ENCODE results near the gene TIMP2. TPM values are rescaled to one million over a fixed set of nuclear protein-coding genes. Genes with fewer than 3 reads are reported as not detected.

Gene TIMP2
- total and polyA plus RNA-seq, 2 experiments from 2014 or later: 10.6 to 22.5 TPM

DNA sequence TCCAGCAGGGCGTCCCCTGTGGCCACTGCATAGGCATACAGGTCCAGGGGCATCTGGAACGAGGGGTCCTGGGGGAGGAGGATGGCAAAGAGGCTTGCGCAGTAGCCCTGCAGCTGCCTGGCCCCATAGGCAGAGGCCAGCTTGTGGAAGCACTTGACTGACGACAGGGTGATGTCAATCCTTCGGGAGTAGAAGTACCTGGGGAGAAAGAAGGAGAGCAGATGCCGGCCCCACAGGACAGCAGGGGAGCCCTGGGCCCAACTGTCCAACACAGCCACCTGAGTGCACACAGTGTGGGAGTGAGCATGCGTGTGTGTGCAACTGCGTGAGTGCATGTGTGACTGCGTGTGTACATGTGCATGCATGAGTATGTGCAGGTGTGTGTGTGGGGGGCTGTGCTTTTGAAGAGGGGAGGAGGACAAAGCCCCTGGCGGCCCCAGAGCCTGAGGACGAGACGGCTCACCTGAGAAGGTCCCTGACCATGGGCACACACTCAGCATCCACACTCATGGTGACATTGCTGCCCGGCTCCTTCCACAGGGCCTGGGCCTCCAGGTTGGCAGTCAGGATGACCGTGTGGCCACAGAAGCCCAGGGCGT lies 47.4 kb upstream of the TIMP2 start:
- Mint-ChIP-seq H3K36me3 (ENCODE audit: low read depth) (peaks cover 13% of the 10 kb centered on the region), H3K27ac (no peak overlapping the region), H3K27me3 (ENCODE audit: insufficient read depth, low read depth, poor library complexity) (peaks cover 20% of the 10 kb centered on the region), H3K9me3 (no peaks in the 10 kb centered on the region), H3K4me1 (peaks cover 24% of the 10 kb centered on the region), H3K4me3 (no peak overlapping the region)
- Histone ChIP-seq H3K27me3 (ENCODE audit: insufficient read depth) (no peaks in the 10 kb centered on the region), H3K79me2 (replicated peaks; ENCODE audit: insufficient read depth) (no peaks in the 10 kb centered on the region), H3K4me1 (ENCODE audit: insufficient read depth) (no peaks in the 10 kb centered on the region), H3F3A (replicated peaks; ENCODE audit: low read depth) (0 out of 2 replicates have a peak, but pooled peaks cover 4% of the 10 kb centered on the region), H3K27ac (ENCODE audit: low read depth) (no peak overlapping the region), H3K4me2 (no peak overlapping the region), H4K20me1 (replicated peaks; ENCODE audit: insufficient read depth) (no peaks in the 10 kb centered on the region), H2AFZ (no peak overlapping the region), H3K9me2 (ENCODE audit: insufficient read depth) (no peaks in the 10 kb centered on the region), H3K36me3 (ENCODE audit: insufficient read depth) (no peaks in the 10 kb centered on the region), H3K4me3 (no peak overlapping the region)
- ATAC-seq (no peak), DNase-seq (ENCODE audit: low spot score) (no peak)
- TF ChIP-seq, protein P1, sequence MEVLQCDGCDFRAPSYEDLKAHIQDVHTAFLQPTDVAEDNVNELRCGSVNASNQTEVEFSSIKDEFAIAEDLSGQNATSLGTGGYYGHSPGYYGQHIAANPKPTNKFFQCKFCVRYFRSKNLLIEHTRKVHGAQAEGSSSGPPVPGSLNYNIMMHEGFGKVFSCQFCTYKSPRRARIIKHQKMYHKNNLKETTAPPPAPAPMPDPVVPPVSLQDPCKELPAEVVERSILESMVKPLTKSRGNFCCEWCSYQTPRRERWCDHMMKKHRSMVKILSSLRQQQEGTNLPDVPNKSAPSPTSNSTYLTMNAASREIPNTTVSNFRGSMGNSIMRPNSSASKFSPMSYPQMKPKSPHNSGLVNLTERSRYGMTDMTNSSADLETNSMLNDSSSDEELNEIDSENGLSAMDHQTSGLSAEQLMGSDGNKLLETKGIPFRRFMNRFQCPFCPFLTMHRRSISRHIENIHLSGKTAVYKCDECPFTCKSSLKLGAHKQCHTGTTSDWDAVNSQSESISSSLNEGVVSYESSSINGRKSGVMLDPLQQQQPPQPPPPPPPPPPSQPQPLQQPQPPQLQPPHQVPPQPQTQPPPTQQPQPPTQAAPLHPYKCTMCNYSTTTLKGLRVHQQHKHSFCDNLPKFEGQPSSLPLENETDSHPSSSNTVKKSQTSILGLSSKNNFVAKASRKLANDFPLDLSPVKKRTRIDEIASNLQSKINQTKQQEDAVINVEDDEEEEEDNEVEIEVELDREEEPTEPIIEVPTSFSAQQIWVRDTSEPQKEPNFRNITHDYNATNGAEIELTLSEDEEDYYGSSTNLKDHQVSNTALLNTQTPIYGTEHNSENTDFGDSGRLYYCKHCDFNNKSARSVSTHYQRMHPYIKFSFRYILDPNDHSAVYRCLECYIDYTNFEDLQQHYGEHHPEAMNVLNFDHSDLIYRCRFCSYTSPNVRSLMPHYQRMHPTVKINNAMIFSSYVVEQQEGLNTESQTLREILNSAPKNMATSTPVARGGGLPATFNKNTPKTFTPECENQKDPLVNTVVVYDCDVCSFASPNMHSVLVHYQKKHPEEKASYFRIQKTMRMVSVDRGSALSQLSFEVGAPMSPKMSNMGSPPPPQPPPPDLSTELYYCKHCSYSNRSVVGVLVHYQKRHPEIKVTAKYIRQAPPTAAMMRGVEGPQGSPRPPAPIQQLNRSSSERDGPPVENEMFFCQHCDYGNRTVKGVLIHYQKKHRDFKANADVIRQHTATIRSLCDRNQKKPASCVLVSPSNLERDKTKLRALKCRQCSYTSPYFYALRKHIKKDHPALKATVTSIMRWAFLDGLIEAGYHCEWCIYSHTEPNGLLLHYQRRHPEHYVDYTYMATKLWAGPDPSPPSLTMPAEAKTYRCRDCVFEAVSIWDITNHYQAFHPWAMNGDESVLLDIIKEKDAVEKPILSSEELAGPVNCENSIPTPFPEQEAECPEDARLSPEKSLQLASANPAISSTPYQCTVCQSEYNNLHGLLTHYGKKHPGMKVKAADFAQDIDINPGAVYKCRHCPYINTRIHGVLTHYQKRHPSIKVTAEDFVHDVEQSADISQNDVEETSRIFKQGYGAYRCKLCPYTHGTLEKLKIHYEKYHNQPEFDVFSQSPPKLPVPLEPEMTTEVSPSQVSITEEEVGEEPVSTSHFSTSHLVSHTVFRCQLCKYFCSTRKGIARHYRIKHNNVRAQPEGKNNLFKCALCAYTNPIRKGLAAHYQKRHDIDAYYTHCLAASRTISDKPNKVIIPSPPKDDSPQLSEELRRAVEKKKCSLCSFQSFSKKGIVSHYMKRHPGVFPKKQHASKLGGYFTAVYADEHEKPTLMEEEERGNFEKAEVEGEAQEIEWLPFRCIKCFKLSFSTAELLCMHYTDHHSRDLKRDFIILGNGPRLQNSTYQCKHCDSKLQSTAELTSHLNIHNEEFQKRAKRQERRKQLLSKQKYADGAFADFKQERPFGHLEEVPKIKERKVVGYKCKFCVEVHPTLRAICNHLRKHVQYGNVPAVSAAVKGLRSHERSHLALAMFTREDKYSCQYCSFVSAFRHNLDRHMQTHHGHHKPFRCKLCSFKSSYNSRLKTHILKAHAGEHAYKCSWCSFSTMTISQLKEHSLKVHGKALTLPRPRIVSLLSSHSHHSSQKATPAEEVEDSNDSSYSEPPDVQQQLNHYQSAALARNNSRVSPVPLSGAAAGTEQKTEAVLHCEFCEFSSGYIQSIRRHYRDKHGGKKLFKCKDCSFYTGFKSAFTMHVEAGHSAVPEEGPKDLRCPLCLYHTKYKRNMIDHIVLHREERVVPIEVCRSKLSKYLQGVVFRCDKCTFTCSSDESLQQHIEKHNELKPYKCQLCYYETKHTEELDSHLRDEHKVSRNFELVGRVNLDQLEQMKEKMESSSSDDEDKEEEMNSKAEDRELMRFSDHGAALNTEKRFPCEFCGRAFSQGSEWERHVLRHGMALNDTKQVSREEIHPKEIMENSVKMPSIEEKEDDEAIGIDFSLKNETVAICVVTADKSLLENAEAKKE (CRISPR knock-in tag; IDR thresholded peaks at IDR 0.05): no peak
- TF ChIP-seq STAT1 (IDR thresholded peaks at IDR 0.05; ENCODE audit: unreplicated experiment) (no peak), ZNF114 (CRISPR knock-in tag; IDR thresholded peaks at IDR 0.05) (no peak), EZH2 (IDR thresholded peaks at IDR 0.05; ENCODE audit: low read depth, unreplicated experiment) (no peak), ZNF331 (CRISPR knock-in tag; IDR thresholded peaks at IDR 0.05; ENCODE audit: low read depth) (no peak), CREB1 (CRISPR knock-in tag; IDR thresholded peaks at IDR 0.05; ENCODE audit: low read depth) (no peak), EZH2phosphoT487 (IDR thresholded peaks at IDR 0.05; ENCODE audit: unreplicated experiment) (no peak)
- TF ChIP-seq, protein P2, sequence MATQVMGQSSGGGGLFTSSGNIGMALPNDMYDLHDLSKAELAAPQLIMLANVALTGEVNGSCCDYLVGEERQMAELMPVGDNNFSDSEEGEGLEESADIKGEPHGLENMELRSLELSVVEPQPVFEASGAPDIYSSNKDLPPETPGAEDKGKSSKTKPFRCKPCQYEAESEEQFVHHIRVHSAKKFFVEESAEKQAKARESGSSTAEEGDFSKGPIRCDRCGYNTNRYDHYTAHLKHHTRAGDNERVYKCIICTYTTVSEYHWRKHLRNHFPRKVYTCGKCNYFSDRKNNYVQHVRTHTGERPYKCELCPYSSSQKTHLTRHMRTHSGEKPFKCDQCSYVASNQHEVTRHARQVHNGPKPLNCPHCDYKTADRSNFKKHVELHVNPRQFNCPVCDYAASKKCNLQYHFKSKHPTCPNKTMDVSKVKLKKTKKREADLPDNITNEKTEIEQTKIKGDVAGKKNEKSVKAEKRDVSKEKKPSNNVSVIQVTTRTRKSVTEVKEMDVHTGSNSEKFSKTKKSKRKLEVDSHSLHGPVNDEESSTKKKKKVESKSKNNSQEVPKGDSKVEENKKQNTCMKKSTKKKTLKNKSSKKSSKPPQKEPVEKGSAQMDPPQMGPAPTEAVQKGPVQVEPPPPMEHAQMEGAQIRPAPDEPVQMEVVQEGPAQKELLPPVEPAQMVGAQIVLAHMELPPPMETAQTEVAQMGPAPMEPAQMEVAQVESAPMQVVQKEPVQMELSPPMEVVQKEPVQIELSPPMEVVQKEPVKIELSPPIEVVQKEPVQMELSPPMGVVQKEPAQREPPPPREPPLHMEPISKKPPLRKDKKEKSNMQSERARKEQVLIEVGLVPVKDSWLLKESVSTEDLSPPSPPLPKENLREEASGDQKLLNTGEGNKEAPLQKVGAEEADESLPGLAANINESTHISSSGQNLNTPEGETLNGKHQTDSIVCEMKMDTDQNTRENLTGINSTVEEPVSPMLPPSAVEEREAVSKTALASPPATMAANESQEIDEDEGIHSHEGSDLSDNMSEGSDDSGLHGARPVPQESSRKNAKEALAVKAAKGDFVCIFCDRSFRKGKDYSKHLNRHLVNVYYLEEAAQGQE (IDR thresholded peaks at IDR 0.05; ENCODE audit: unreplicated experiment): no peak
- TF ChIP-seq, protein P3, sequence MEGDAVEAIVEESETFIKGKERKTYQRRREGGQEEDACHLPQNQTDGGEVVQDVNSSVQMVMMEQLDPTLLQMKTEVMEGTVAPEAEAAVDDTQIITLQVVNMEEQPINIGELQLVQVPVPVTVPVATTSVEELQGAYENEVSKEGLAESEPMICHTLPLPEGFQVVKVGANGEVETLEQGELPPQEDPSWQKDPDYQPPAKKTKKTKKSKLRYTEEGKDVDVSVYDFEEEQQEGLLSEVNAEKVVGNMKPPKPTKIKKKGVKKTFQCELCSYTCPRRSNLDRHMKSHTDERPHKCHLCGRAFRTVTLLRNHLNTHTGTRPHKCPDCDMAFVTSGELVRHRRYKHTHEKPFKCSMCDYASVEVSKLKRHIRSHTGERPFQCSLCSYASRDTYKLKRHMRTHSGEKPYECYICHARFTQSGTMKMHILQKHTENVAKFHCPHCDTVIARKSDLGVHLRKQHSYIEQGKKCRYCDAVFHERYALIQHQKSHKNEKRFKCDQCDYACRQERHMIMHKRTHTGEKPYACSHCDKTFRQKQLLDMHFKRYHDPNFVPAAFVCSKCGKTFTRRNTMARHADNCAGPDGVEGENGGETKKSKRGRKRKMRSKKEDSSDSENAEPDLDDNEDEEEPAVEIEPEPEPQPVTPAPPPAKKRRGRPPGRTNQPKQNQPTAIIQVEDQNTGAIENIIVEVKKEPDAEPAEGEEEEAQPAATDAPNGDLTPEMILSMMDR (conservative IDR thresholded peaks at IDR 0.05; ENCODE audit: low read depth in 2 of 2): no peak
- TF ChIP-seq, protein P4, sequence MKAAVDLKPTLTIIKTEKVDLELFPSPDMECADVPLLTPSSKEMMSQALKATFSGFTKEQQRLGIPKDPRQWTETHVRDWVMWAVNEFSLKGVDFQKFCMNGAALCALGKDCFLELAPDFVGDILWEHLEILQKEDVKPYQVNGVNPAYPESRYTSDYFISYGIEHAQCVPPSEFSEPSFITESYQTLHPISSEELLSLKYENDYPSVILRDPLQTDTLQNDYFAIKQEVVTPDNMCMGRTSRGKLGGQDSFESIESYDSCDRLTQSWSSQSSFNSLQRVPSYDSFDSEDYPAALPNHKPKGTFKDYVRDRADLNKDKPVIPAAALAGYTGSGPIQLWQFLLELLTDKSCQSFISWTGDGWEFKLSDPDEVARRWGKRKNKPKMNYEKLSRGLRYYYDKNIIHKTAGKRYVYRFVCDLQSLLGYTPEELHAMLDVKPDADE (IDR thresholded peaks at IDR 0.05): no peak

Measured in GM23338 (cell line).